Stimulated activated CD8-positive, alpha-beta memory T cell treated with anti-CD3 and anti-CD28 coated beads, Interleukin-12 subunit alpha, Interleukin-12 subunit beta, amount 100 ng/mL, for 1 hour (primary cell): ENCODE measurements around the gene ADGRL3.

Experiments used
- DNase-seq: peaks from one replicate; pipeline ENCODE4 v3.0.0-alpha.2; 2020; ENCODE audit warnings: low read depth

The ADGRL3 gene

GRCh38 chr4:61277785-61278760 lies 77.9 kb downstream of the ADGRL3 start:
- no peak for DNase-seq

GRCh38 chr4:61292322-61292721 lies 92.2 kb downstream of the ADGRL3 start:
- no peak for DNase-seq

- no peak for DNase-seq
These were observed 93.7 kb downstream of the ADGRL3 start for GRCh38 chr4:61293707-61294400.

GRCh38 chr4:61294936-61295335 lies 94.8 kb downstream of the ADGRL3 start:
- no peak for DNase-seq

- DNase-seq: no peak
These were observed 96.0 kb downstream of the ADGRL3 start for GRCh38 chr4:61296144-61296543.

GRCh38 chr4:61298178-61298740 lies 98.1 kb downstream of the ADGRL3 start:
- no peak for DNase-seq

GRCh38 chr4:61299316-61299715 lies 99.2 kb downstream of the ADGRL3 start:
- DNase-seq: no peak

- no peak for DNase-seq
These were observed 100.2 kb downstream of the ADGRL3 start for GRCh38 chr4:61300266-61300844.

- DNase-seq: no peak
These were observed 101.1 kb downstream of the ADGRL3 start for GRCh38 chr4:61301271-61301670.

- no peak for DNase-seq
These were observed 107.9 kb downstream of the ADGRL3 start for GRCh38 chr4:61308033-61308432.

GRCh38 chr4:61309616-61310015 lies 109.5 kb downstream of the ADGRL3 start:
- DNase-seq: no peak

GRCh38 chr4:61312526-61312925 lies 112.4 kb downstream of the ADGRL3 start:
- DNase-seq: no peak

- no peak for DNase-seq
These were observed 118.3 kb downstream of the ADGRL3 start for GRCh38 chr4:61318431-61318830.

GRCh38 chr4:61319156-61319555 lies 119.0 kb downstream of the ADGRL3 start:
- DNase-seq: no peak

- no peak for DNase-seq
These were observed 120.0 kb downstream of the ADGRL3 start for GRCh38 chr4:61320154-61320553.

- no peak for DNase-seq
These were observed 120.5 kb downstream of the ADGRL3 start for GRCh38 chr4:61320631-61321030.

- DNase-seq: no peak
These were observed 132.6 kb downstream of the ADGRL3 start for GRCh38 chr4:61332693-61333092.

GRCh38 chr4:61333490-61333889 lies 133.4 kb downstream of the ADGRL3 start:
- DNase-seq: no peak

GRCh38 chr4:61335241-61335763 lies 135.2 kb downstream of the ADGRL3 start:
- no peak for DNase-seq

GRCh38 chr4:61336488-61336887 lies 136.4 kb downstream of the ADGRL3 start:
- no peak for DNase-seq

GRCh38 chr4:61336916-61337315 lies 136.8 kb downstream of the ADGRL3 start:
- no peak for DNase-seq

GRCh38 chr4:61342061-61342460 lies 141.9 kb downstream of the ADGRL3 start:
- no peak for DNase-seq
